AG10803 (cell line): ENCODE measurements around the gene ACAD11.

Experiments
- DNase-seq: peaks from one replicate; pipeline ENCODE4 v3.0.0; 2010; ENCODE audit warnings: low read depth
- H3K4me3 ChIP-seq: 2 replicates; pipeline ENCODE4 v1.5.1; 2011; ENCODE audit warnings: mild to moderate bottlenecking, low read length, control low read depth
- CTCF ChIP-seq: conservative IDR thresholded peaks from 2 replicates; pipeline ENCODE4 v1.5.1; 2011; ENCODE audit warnings: mild to moderate bottlenecking, low read length, control low read depth, inconsistent platforms

The ACAD11 gene

GRCh38 chr3:132570016-132570415 is 89.6 kb downstream of the ACAD11 start:
- no peak overlapping the region for H3K4me3 ChIP-seq
- no peak for DNase-seq
- no peak for TF ChIP-seq CTCF

GRCh38 chr3:132569580-132569979 is 90.0 kb downstream of the ACAD11 start:
- no peak for TF ChIP-seq CTCF
- peak; percentile 83 for DNase-seq
- H3K4me3 ChIP-seq, result no peak overlapping the region

GRCh38 chr3:132569153-132569552 is 90.5 kb downstream of the ACAD11 start:
- TF ChIP-seq CTCF, result no peak
- no peak overlapping the region for H3K4me3 ChIP-seq
- peak; percentile 60 for DNase-seq

GRCh38 chr3:132568422-132568821 is 91.2 kb downstream of the ACAD11 start:
- DNase-seq, result no peak
- H3K4me3 ChIP-seq, result no peak overlapping the region
- no peak for TF ChIP-seq CTCF

- H3K4me3 ChIP-seq, result no peak overlapping the region
- no peak for TF ChIP-seq CTCF
- DNase-seq, result no peak
Measured at GRCh38 chr3:132564070-132564465, 95.5 kb downstream of the ACAD11 start.

GRCh38 chr3:132563420-132564069 is 96.1 kb downstream of the ACAD11 start:
- no peak overlapping the region for H3K4me3 ChIP-seq
- no peak for TF ChIP-seq CTCF
- peak; percentile 76 for DNase-seq

- no peak overlapping the region for H3K4me3 ChIP-seq
- no peak for TF ChIP-seq CTCF
- DNase-seq, result no peak
Measured at GRCh38 chr3:132561003-132561402, 98.6 kb downstream of the ACAD11 start.
